Embryonic facial prominence (tissue), 1 donor: Measurements from ENCODE around the gene RAB25.

ENCODE experiments used
- DNase-seq: peaks from one replicate; pipeline ENCODE4 v3.0.0-alpha.2; 2016; ENCODE audit errors: extremely low spot score

The RAB25 gene

GRCh38 chr1:156079762-156080161 is 18.8 kb downstream of the RAB25 start:
- DNase-seq, result no peak

GRCh38 chr1:156080241-156080862 is 19.4 kb downstream of the RAB25 start:
- DNase-seq, result no peak

GRCh38 chr1:156080863-156081179 is 19.9 kb downstream of the RAB25 start:
- DNase-seq, result no peak

GRCh38 chr1:156081180-156081916 is 20.4 kb downstream of the RAB25 start:
- DNase-seq, result no peak

- DNase-seq, result peak; percentile 78
Observed at GRCh38 chr1:156081917-156082308, 21.0 kb downstream of the RAB25 start.

GRCh38 chr1:156082309-156083091 is 21.5 kb downstream of the RAB25 start, which contains the start of gene MEX3A:
Gene MEX3A, minus strand, starts transcription at chr1:156082465. Its CDS starts 467 bp downstream, at chr1:156081998.
- peak; percentile 86 for DNase-seq

DNA sequence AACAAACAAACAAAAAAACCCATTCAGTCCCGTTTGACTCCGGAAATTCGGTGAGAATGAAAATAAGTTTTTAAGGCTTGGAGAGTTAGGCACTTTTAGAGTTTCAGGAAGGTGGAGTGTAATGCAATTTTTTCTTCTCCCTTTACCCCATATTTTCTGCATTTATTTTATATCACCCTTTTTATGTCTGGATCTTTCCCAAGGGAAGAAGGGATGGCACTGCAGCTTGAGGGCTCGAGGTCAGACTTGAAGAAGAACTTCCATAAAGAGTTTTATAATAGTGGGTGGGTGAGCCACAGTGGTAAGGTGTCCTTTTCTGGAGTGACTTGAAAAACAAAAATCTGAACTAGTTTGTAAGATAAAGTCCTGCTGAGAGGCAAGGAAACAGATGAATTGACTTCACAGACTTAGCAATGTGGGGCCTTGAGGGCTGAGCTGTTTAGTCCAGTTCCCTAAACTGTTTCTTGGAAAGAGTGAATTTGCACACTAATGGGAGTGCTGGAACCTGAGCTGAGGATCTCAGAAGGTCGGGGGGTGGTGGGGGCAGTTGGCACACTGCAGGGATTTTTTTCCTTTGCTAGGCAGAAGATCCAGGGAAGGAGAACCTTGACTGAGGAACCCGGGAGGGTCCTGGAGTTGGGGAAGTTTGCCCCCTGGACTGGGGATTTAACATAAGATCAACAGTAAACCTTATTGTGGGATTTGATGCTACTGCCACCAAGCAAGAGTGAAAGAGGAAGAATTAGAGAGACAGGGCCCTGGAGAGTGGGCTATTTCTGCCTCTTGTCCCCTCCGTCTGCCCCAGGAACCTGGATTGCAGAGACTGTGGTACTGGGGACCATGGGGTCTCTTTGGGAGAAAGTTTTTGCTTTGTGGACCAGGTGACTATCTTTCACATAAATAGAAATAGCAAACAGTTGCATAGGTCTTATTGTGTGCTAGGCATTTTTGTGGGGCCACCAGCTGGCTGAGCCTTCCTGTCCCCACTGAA is 23.1 kb downstream of the RAB25 start:
- no peak for DNase-seq

DNA sequence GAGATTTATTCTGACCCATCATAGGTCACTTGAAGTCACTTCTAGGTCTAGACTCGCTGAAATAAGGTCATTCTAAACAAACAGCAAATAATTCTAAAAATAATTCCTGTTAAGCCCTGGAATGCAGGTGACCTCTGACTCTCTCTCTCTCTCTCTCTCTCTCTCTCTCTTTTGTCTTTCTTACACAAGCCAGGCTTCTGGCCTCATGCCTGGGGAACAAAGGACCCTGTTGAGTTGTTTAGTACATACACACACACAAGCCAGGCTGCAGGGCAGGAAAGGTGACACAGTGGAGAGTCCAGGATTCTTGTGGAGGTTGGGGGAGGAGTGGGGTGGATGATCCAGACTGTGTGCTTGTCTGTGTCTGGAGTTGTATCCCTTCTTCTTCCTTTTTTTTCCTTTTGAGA is 25.3 kb downstream of the RAB25 start:
- no peak for DNase-seq

DNA sequence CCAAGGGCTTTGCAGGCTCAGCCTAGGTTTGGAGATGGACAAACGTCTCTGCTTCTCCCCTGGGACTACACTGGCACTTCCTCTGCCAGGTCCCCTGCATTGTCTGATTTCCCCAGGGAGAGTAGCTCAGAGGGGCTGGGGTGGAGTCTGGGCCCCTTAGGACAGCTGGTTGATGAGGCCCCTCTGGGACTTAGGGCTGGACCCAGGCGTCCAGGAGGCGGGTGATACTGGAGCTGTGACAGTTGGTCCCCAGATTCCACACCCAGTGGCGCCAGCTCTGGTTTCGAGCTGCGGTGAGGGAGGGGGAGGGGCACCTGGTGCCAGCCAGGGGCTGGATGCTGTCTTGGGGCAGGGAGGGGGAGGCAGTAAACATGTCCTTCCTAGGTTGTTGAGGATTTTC is 28.7 kb downstream of the RAB25 start:
- no peak for DNase-seq

DNA sequence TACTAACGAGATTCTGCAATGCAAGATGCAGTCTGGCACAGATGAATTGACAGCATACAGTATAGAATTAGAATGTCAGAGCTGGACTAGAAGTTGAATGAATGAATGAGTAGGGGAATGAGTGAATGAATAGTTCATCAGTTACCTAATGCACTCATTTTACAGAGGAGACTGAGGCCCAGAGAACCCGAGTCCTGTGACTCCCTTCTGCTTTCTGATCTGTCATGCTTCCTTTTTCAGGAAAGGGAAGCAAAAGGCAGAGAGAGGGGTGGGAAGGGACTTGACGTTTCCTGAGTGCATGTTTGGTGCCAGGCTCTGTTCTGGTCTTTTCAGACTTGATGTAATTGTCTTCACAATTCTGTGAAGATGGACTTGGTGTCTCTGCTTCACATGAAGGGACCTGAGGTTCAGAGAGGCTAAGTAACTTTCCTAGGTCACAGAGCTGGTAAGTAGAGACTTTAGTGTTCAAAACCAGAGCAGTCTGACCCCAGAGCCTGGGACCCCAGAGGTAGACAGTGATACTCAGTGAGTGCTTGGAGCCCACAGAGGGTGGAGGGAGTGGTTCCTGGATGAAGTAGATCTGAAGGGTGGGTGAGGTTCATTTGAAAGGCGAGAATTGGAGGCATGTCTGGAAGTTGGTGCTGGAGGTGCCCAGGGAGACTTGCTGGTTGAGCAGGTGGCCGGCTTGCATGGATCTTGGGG is 29.3 kb downstream of the RAB25 start:
- DNase-seq, result no peak

DNA sequence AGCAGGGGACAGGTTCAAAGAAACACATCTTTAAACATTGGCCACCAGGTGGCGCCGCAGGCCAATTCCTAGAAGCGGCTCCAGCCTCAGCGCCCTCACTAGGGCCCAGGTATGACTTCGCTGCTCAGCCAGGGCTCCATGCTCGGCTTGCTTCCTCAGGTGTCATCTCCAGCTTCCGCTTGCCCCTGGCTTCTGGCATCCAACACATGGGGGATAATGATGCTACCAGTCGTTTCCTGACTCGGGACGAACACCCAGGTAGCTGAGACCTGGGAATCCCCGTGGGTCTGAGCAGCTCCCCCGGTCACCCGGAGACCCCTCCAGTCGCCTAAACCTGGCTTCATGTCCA is 29.9 kb downstream of the RAB25 start:
- no peak for DNase-seq

DNA sequence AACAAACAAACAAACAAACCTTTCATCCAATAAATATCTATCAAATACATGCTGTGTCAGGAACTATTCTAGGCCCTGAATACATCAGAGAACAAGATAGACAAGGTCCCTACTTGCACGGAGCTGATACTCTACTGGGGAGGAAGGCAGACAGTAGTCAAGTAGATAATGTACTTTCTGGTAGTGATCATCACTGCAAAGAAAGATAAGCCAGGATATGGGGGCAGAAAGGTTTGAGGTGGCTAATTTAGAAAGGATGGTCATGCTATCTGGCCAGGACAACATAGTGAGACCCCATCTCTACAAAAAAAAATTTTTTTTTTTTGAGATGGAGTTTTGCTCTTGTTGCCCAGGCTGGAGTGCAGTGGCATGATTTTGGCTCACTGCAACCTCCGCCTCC is 30.6 kb downstream of the RAB25 start:
- DNase-seq, result no peak

DNA sequence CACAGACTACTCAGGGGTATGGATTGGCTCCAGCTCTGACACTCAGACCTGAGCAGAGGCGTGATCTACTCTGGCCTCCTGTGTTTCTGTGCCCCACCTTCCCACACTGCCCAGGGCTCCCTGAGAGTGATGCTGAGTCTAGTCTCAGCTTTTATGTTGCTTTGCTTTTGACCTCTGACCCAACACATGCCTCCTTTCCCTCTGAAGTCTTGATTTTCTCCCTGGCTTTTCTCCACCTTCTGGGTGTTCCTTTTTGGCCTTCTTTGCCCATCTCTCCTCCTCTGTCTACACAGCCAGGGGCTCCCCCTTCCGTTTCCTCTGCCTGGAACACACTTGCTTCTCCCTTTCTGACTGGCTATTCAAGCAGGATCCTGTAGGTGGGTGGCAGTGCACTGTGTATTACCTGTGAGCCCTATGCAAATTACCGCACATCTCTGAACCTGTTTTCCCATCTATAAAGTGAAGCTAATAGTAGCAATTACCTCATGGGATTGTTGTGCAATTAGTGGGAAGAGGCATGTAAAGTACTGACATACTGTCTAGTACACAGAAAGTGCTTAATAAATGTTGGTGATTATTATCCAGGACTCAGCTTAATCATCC is 35.0 kb downstream of the RAB25 start:
- DNase-seq, result no peak

GRCh38 chr1:156096640-156097391 is 35.9 kb downstream of the RAB25 start:
- DNase-seq, result no peak

DNA sequence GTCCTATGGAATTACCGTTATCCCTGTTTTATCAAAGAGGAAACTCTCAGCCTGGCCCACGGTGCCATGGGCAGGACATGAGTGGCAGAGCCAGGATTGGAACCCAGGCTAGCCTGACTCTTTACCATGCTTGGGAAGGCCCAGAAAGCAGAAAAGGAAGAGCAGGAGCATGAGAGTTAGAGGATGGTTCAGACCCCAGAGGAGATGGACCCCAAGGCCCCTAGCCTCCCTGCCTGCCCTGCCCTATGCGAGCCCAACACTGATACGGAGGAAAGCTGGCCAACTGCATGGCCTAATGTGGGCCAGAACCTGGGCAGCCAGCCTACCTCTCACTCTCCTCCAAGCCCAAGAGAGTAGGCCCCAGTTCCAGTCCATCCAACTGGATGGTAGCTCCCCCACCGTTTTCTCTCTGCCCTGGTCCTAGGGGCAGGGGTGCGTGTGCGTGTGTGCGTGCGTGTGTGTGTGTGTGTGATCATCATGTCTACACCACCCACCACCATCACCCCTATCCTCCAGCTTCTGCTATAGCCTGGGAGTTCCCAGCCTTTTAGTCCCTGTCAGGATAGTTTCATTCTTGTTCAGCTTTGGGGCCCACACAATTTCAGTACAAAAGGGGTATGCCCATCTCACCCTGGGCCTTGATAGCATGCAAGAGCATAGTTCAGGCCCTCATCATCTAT is 36.7 kb downstream of the RAB25 start:
- DNase-seq, result no peak

GRCh38 chr1:156098784-156099183 is 37.8 kb downstream of the RAB25 start:
- no peak for DNase-seq

DNA sequence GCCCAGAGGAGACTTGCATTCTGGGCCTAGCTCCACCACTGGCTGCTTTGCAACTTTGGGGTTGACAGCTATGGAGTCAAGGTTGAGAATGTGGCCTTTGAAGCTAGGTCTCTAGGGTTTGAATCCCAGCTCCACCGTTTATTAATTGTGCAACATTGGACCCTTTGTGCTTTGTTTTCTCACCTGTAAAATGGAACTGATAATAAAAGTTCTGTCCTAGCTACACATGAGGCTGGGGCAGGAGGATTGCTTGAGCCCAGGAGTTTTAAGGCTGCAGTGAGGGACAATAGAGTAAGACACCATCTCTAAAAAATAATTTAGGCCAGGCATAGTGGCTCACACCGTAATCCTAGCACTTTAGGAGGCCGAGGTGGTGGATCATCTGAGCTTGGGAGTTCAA is 38.3 kb downstream of the RAB25 start:
- DNase-seq, result no peak

- no peak for DNase-seq
Observed at GRCh38 chr1:156100205-156100995, 39.4 kb downstream of the RAB25 start.

DNA sequence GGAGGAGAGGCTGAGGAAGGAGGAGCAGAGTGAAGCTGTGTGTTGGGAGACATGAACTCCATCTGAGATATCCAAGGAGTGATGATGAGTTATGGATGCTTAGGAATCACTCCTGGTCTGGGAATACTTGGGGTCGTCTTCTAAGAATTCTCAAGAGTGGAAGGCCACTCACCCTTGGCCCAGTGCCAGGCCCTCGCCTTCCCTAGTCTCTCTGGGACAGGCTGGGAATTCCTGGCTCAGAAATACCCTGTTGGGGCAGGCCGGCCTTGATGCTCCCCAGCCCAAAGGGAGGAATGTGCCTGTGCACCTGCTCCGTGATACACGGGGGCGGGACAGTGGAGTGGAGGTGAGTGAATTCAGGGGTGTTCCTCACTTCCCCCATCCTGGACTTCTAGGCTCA is 40.9 kb downstream of the RAB25 start:
- no peak for DNase-seq
